Keratinocyte (primary cell): ENCODE data around the gene VANGL1. TPM values are rescaled to one million over a fixed set of nuclear protein-coding genes. Genes with fewer than 3 reads are reported as not detected.

Experiments used
- DNase-seq: peaks from one replicate; pipeline ENCODE4 v3.0.0-alpha.2; 2011; ENCODE audit warnings: low read depth, missing footprints, low spot score
- FAIRE-seq: peaks from 2 replicates; lab custom pipeline; 2011; peaks lifted over from hg19 to GRCh38; lab: Jason Lieb, UNC
- H2AFZ ChIP-seq: 2 replicates; pipeline ENCODE4 v1.6.0; 2012; ENCODE audit warnings: low read length, control low read depth, inconsistent platforms; ENCODE audit not compliant: control insufficient read depth
- H3K27ac ChIP-seq: 2 replicates; pipeline ENCODE4 v1.5.1; 2011; ENCODE audit warnings: low read length; ENCODE audit not compliant: control insufficient read depth, insufficient read depth
- H3K27me3 ChIP-seq: 3 replicates; pipeline ENCODE4 v1.6.0; 2011; ENCODE audit warnings: low read length; ENCODE audit not compliant: control insufficient read depth, insufficient read depth; ENCODE audit errors: extremely low read depth
- H3K36me3 ChIP-seq, 2 experiments: 2 replicates in 1 of 2; 3 replicates in 1 of 2; pipeline ENCODE4 v1.5.1; 2011; ENCODE audit warnings: low read length in 2 of 2, mild to moderate bottlenecking in 1 of 2; ENCODE audit not compliant: control insufficient read depth in 2 of 2, insufficient read depth in 2 of 2; ENCODE audit errors: extremely low read depth in 1 of 2
- H3K4me1 ChIP-seq: 3 replicates; pipeline ENCODE4 v1.5.1; 2011; ENCODE audit warnings: low read length; ENCODE audit not compliant: control insufficient read depth, insufficient read depth; ENCODE audit errors: extremely low read depth
- H3K4me2 ChIP-seq: 3 replicates; pipeline ENCODE4 v1.6.0; 2011; ENCODE audit warnings: low read depth, low read length; ENCODE audit not compliant: control insufficient read depth, insufficient read depth; ENCODE audit errors: extremely low read depth
- H3K4me3 ChIP-seq, 3 experiments: fragments of 200-600 bp in 1 of 3; sonication (generic) in 1 of 3; 2 replicates in 2 of 3; 3 replicates in 1 of 3; pipeline ENCODE4 v1.5.1; 2011 to 2016; ENCODE audit warnings: low read length in 3 of 3, mild to moderate bottlenecking in 3 of 3, control low read depth in 2 of 3, inconsistent platforms in 1 of 3, low read depth in 1 of 3, mixed read lengths in 1 of 3, mixed run types in 1 of 3, moderate library complexity in 1 of 3; ENCODE audit not compliant: control insufficient read depth in 2 of 3, insufficient read depth in 2 of 3; ENCODE audit errors: extremely low read depth in 1 of 3
- H3K79me2 ChIP-seq: 2 replicates; pipeline ENCODE4 v1.6.0; 2012; ENCODE audit warnings: low read length; ENCODE audit not compliant: control insufficient read depth, insufficient read depth
- H3K9ac ChIP-seq: 3 replicates; pipeline ENCODE4 v1.6.0; 2011; ENCODE audit warnings: low read length; ENCODE audit not compliant: control insufficient read depth, insufficient read depth; ENCODE audit errors: extremely low read depth
- H3K9me1 ChIP-seq: 3 replicates; pipeline ENCODE4 v1.6.0; 2011; ENCODE audit warnings: low read length; ENCODE audit not compliant: control insufficient read depth, insufficient read depth; ENCODE audit errors: extremely low read depth
- H3K9me3 ChIP-seq: 2 replicates; pipeline ENCODE4 v1.5.1; 2012; ENCODE audit warnings: low read depth, low read length; ENCODE audit not compliant: control insufficient read depth
- H4K20me1 ChIP-seq: 3 replicates; pipeline ENCODE4 v1.6.0; 2011; ENCODE audit warnings: low read length; ENCODE audit not compliant: control insufficient read depth, insufficient read depth; ENCODE audit errors: extremely low read depth
- EZH2 ChIP-seq: IDR thresholded peaks from one replicate; pipeline ENCODE4 v1.6.1; 2012; ENCODE audit warnings: inconsistent platforms, mild to moderate bottlenecking, low read length, moderate library complexity
- dilution Hi-C: fragments of 300-500 bp; cut with MboI; formaldehyde crosslinking; loops from one replicate; pipeline ENCODE4 v1.7.0; 2020; ENCODE audit warnings: low sequenced_read_pairs; ENCODE audit not compliant: extremely low pct_ligation_motif_present
- polyA plus RNA-seq, 5 experiments: library from polyadenylated mRNA; depleted of rRNA in 3 of 5; stranded (reverse) in 3 of 5; stranded (forward) in 1 of 5; unstranded in 1 of 5; fragments of >200 nt; gene quantifications; 1 replicate in 1 of 5; 2 replicates in 3 of 5; 3 replicates in 1 of 5; pipeline versions ENCODE4 v1.2.1 to v1.2.3, GENCODE V29; 2011 to 2012; ENCODE audit warnings: missing spikeins in 2 of 5, low read depth in 1 of 5, low replicate concordance in 1 of 5
- TF ChIP-seq, protein P1 (sequence below), 3 experiments: IDR thresholded peaks in 1 of 3; conservative IDR thresholded peaks in 1 of 3; optimal IDR thresholded peaks in 1 of 3; 2 replicates in 2 of 3; 3 replicates in 1 of 3; pipeline versions ENCODE3 to v1.5.1; 2011; ENCODE audit warnings: low read length in 3 of 3, mild to moderate bottlenecking in 3 of 3, moderate library complexity in 2 of 3, control low read depth in 1 of 3, inconsistent platforms in 1 of 3; ENCODE audit not compliant: insufficient read depth in 2 of 3; ENCODE audit errors: extremely low read depth in 1 of 3

Gene VANGL1
- polyA plus RNA-seq, 1 donor (not counting 4 experiments of a cell fraction or from before 2014, with no cell fraction given), result 22.4 TPM

DNA sequence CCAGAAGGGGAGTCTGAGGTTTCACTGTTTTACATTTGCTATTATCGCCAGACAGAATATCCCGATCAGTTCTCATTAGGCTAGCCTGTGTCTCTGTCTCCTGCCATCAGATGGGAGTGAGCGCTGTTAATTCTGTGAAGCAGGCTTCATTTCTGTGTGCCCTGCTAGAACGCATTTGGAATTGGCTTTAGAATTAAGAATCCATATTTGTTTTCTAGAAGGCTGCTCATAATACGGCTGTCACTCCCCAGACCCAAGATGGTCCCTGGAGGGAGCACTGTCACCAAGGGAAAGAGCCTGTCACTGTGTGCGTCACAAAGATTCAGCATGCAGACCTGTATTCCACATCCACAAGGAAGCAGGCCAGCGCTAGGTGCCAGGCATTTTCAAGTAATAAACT is 77.5 kb downstream of the VANGL1 start:
- no peak for FAIRE-seq
- H3K4me3 ChIP-seq, result no peak overlapping the region
- no peaks in the 10 kb centered on the region for H3K36me3 ChIP-seq
- no peaks in the 10 kb centered on the region for H4K20me1 ChIP-seq
- no peak overlapping the region for H3K9ac ChIP-seq
- no peak overlapping the region for H2AFZ ChIP-seq
- no peak for DNase-seq
- H3K27me3 ChIP-seq, result no peaks in the 10 kb centered on the region
- no peaks in the 10 kb centered on the region for H3K79me2 ChIP-seq
- H3K9me1 ChIP-seq, result peaks cover 5% of the 10 kb centered on the region
- H3K4me1 ChIP-seq, result peaks cover 11% of the 10 kb centered on the region
- no peak overlapping the region for H3K4me2 ChIP-seq
- no peaks in the 10 kb centered on the region for H3K9me3 ChIP-seq
- TF ChIP-seq, protein P1, sequence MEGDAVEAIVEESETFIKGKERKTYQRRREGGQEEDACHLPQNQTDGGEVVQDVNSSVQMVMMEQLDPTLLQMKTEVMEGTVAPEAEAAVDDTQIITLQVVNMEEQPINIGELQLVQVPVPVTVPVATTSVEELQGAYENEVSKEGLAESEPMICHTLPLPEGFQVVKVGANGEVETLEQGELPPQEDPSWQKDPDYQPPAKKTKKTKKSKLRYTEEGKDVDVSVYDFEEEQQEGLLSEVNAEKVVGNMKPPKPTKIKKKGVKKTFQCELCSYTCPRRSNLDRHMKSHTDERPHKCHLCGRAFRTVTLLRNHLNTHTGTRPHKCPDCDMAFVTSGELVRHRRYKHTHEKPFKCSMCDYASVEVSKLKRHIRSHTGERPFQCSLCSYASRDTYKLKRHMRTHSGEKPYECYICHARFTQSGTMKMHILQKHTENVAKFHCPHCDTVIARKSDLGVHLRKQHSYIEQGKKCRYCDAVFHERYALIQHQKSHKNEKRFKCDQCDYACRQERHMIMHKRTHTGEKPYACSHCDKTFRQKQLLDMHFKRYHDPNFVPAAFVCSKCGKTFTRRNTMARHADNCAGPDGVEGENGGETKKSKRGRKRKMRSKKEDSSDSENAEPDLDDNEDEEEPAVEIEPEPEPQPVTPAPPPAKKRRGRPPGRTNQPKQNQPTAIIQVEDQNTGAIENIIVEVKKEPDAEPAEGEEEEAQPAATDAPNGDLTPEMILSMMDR (optimal IDR thresholded peaks at IDR 0.05 in 1 of 3, IDR thresholded peaks at IDR 0.05 in 1 of 3, conservative IDR thresholded peaks at IDR 0.05 in 1 of 3; ENCODE audit: extremely low read depth in 1 of 3, insufficient read depth in 2 of 3, low read length in 3 of 3), result no peak
- TF ChIP-seq EZH2, result no peak
- H3K27ac ChIP-seq, result no peak overlapping the region
- dilution Hi-C loops, result no loop called here

DNA sequence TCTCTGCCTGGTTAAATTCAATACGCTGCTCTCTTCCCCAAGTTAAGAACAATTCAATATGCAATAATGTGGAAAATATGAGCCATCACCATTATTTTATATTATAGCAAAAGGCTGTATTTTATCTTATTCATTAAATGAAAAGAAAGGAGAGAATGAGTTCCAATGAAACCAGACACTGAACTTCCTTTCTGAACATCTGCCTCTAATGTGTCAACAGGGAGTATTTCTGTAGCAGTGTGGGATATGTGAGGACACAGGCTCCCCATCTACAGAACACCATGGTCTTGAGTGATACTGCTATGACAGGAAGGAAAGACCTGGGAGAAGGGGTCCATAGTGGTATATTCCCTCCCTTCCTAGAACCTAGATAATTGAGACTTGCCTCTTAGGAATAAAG is 80.5 kb downstream of the VANGL1 start:
- no peak overlapping the region for H2AFZ ChIP-seq
- no peaks in the 10 kb centered on the region for H3K9me3 ChIP-seq
- H3K4me3 ChIP-seq, result no peak overlapping the region
- dilution Hi-C loops, result no loop called here
- no peaks in the 10 kb centered on the region for H3K4me1 ChIP-seq
- H3K27me3 ChIP-seq, result no peaks in the 10 kb centered on the region
- no peak for TF ChIP-seq EZH2
- TF ChIP-seq, protein P1 (optimal IDR thresholded peaks at IDR 0.05 in 1 of 3, IDR thresholded peaks at IDR 0.05 in 1 of 3, conservative IDR thresholded peaks at IDR 0.05 in 1 of 3; ENCODE audit: extremely low read depth in 1 of 3, insufficient read depth in 2 of 3, low read length in 3 of 3), result no peak
- H3K4me2 ChIP-seq, result no peak overlapping the region
- no peaks in the 10 kb centered on the region for H3K36me3 ChIP-seq
- H3K9ac ChIP-seq, result no peak overlapping the region
- H3K9me1 ChIP-seq, result no peaks in the 10 kb centered on the region
- DNase-seq (no peak), FAIRE-seq (no peak)
- H3K79me2 ChIP-seq, result no peaks in the 10 kb centered on the region
- H4K20me1 ChIP-seq, result no peaks in the 10 kb centered on the region
- H3K27ac ChIP-seq, result no peak overlapping the region
